MM.1S (cell line): Measurements from ENCODE around the gene MACROD2.

Experiments
- DNase-seq: peaks from one replicate; pipeline ENCODE4 v3.0.0-alpha.2; 2015
- H2AFZ ChIP-seq: fragments of 300-600 bp; sonication (generic); 2 replicates; pipeline ENCODE4 v1.6.0; 2016; ENCODE audit warnings: antibody characterized with exemption, low read length
- H3F3A ChIP-seq: fragments of 300-600 bp; sonication (generic); 2 replicates; pipeline ENCODE4 v1.6.1; 2016; ENCODE audit warnings: mild to moderate bottlenecking, antibody characterized with exemption, low read length, moderate library complexity, mixed read lengths; ENCODE audit not compliant: insufficient read depth
- H3K27ac ChIP-seq: fragments of 300-600 bp; sonication (generic); 2 replicates; pipeline ENCODE4 v1.5.1; 2016; ENCODE audit warnings: mild to moderate bottlenecking, low read length
- H3K27me3 ChIP-seq: fragments of 300-600 bp; sonication (generic); replicated peaks from 2 replicates; pipeline ENCODE4 v1.6.0; 2016; ENCODE audit warnings: low read length; ENCODE audit not compliant: insufficient read depth
- H3K36me3 ChIP-seq: fragments of 300-600 bp; sonication (generic); replicated peaks from 2 replicates; pipeline ENCODE4 v1.6.1; 2016; ENCODE audit warnings: mild to moderate bottlenecking, low read length, mixed read lengths; ENCODE audit not compliant: insufficient read depth
- H3K4me1 ChIP-seq: fragments of 300-600 bp; sonication (generic); 2 replicates; pipeline ENCODE4 v1.6.1; 2016; ENCODE audit warnings: low read length, mixed read lengths
- H3K4me2 ChIP-seq: fragments of 300-600 bp; sonication (generic); 2 replicates; pipeline ENCODE4 v1.6.0; 2016; ENCODE audit warnings: low read depth, low read length
- H3K4me3 ChIP-seq: fragments of 300-600 bp; sonication (generic); 2 replicates; pipeline ENCODE4 v1.5.1; 2016; ENCODE audit warnings: low read length, mixed read lengths
- H3K79me2 ChIP-seq: fragments of 300-600 bp; sonication (generic); 2 replicates; pipeline ENCODE4 v1.6.1; 2016; ENCODE audit warnings: mixed run types, low read length, mixed read lengths
- H3K9ac ChIP-seq: fragments of 300-600 bp; sonication (generic); 2 replicates; pipeline ENCODE4 v1.6.1; 2016; ENCODE audit warnings: low read length, mixed read lengths
- H3K9me2 ChIP-seq: fragments of 300-600 bp; sonication (generic); replicated peaks from 2 replicates; pipeline ENCODE4 v1.6.1; 2016; ENCODE audit warnings: mild to moderate bottlenecking, low read length, mixed read lengths; ENCODE audit not compliant: insufficient read depth
- H3K9me3 ChIP-seq: fragments of 300-600 bp; sonication (generic); replicated peaks from 2 replicates; pipeline ENCODE4 v1.6.1; 2016; ENCODE audit warnings: mild to moderate bottlenecking, low read length, mixed read lengths; ENCODE audit not compliant: insufficient read depth
- H4K20me1 ChIP-seq: fragments of 300-600 bp; sonication (generic); 2 replicates; pipeline ENCODE4 v1.6.1; 2016; ENCODE audit warnings: mild to moderate bottlenecking, low read length, moderate library complexity, mixed read lengths; ENCODE audit not compliant: insufficient read depth
- EZH2 ChIP-seq: fragments of 300-600 bp; sonication (generic); optimal IDR thresholded peaks from 2 replicates; pipeline ENCODE3; 2017; ENCODE audit warnings: low read depth, mild to moderate bottlenecking, antibody characterized with exemption, low read length, mixed read lengths
- EZH2phosphoT487 ChIP-seq: fragments of 300-600 bp; sonication (generic); IDR thresholded peaks from 2 replicates; pipeline ENCODE4 v1.6.1; 2018; ENCODE audit warnings: antibody characterized with exemption, low read length
- TF ChIP-seq, protein P1 (sequence below): fragments of 300-600 bp; sonication (generic); IDR thresholded peaks from 2 replicates; pipeline ENCODE4 v1.5.1; 2016; ENCODE audit warnings: antibody characterized with exemption, low read length, mixed read lengths

Gene MACROD2

DNA sequence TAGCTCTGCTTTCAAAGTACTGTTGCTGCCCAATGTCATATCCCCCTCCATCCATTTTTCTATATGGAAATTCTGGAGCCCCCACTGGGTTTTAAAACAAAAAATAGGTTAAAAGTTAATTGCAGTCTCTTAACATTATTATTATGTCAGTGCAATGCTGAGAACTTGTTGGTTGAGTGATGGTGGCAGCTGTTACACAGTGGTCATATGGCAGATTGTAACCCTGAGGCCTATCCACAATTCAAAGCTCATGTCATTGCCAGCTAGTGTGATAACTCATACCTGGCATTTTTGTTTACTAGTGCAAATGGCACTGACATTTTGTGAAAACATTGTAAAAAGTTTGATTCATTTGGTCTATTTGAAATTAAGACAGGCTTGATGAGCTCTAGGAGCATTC lies 647.8 kb downstream of the MACROD2 start:
- TF ChIP-seq EZH2 = no peak
- TF ChIP-seq EZH2phosphoT487 = no peak
- TF ChIP-seq, protein P1, sequence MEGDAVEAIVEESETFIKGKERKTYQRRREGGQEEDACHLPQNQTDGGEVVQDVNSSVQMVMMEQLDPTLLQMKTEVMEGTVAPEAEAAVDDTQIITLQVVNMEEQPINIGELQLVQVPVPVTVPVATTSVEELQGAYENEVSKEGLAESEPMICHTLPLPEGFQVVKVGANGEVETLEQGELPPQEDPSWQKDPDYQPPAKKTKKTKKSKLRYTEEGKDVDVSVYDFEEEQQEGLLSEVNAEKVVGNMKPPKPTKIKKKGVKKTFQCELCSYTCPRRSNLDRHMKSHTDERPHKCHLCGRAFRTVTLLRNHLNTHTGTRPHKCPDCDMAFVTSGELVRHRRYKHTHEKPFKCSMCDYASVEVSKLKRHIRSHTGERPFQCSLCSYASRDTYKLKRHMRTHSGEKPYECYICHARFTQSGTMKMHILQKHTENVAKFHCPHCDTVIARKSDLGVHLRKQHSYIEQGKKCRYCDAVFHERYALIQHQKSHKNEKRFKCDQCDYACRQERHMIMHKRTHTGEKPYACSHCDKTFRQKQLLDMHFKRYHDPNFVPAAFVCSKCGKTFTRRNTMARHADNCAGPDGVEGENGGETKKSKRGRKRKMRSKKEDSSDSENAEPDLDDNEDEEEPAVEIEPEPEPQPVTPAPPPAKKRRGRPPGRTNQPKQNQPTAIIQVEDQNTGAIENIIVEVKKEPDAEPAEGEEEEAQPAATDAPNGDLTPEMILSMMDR = no peak
- Histone ChIP-seq H3K27me3 (no peaks in the 10 kb centered on the region), H3K9me2 (no peaks in the 10 kb centered on the region), H3F3A (no peaks in the 10 kb centered on the region), H3K27ac (no peak overlapping the region), H3K9ac (no peak overlapping the region), H3K36me3 (no peaks in the 10 kb centered on the region), H3K9me3 (no peaks in the 10 kb centered on the region), H3K4me3 (no peak overlapping the region), H3K4me2 (no peak overlapping the region), H3K79me2 (no peaks in the 10 kb centered on the region), H3K4me1 (peaks cover 4% of the 10 kb centered on the region; the same call in 1 of the 2 replicates), H2AFZ (no peak overlapping the region), H4K20me1 (no peaks in the 10 kb centered on the region)
- no peak for DNase-seq

DNA sequence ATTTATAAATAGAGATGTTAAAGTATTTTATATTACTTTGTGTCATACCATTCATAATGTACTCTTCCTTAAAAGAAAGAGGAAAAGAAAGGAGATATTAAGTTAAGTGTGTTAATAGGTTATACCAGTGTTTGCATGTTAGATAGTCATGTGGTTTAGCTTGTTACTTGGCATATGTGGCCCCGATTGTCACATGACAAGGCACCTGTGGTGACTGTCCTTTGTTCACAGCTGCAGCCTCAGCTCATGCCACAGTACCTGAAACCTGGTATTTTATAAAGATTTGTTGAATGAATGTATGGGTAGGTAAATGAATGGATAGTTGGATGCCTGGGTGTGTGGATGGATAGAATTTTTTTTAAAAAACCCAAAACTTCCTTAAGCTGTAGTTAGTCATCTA lies 648.2 kb downstream of the MACROD2 start:
- peak; percentile 53 for DNase-seq
- TF ChIP-seq, protein P1 = no peak
- no peak for TF ChIP-seq EZH2phosphoT487
- Histone ChIP-seq H3K9ac (no peak overlapping the region), H2AFZ (no peak overlapping the region), H3F3A (no peaks in the 10 kb centered on the region), H4K20me1 (no peaks in the 10 kb centered on the region), H3K9me3 (no peaks in the 10 kb centered on the region), H3K4me1 (peaks cover 4% of the 10 kb centered on the region; the same call in 1 of the 2 replicates), H3K4me2 (no peak overlapping the region), H3K27ac (no peak overlapping the region), H3K36me3 (no peaks in the 10 kb centered on the region), H3K4me3 (no peak overlapping the region), H3K9me2 (no peaks in the 10 kb centered on the region), H3K79me2 (no peaks in the 10 kb centered on the region), H3K27me3 (no peaks in the 10 kb centered on the region)

DNA sequence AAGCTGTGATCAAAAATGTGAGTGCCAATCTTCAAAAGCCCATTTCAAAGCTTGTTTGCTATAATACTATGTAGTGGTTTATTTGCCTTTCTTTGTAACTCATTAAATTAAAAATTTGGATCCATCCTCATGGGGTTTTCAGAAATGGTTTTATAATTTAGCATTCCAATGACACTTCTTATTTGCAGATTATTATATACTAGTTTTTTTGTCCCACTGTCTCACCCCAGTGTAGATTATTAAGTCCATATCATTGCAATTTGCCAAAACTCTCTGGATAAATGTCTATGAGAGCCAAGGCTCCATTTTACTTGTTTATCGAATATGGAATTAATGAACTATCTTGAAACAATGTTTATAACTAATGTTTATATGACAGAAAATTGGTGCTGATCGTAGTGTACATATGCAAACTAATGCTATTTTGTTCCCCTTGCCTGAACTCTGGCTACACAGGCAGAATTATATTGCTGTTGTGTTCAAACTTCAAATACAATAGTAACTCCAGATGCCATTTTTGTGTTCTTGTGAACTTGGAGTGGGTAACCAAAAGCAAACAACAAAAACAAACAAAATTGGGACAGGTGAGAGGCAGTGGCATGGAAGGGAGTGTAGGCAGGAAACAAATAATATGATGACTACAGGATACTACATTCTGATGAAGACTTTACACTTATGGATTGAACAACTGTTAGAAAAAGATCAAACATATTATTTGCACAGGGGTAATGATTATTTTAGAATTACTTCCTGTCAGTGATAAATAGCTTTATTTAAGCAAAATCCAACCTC lies 649.2 kb downstream of the MACROD2 start:
- H3K36me3 ChIP-seq = no peaks in the 10 kb centered on the region
- no peak overlapping the region for H3K27ac ChIP-seq
- no peak overlapping the region for H2AFZ ChIP-seq
- H3K4me2 ChIP-seq = no peak overlapping the region
- no peak overlapping the region for H3K4me3 ChIP-seq
- H3K9ac ChIP-seq = no peak overlapping the region
- H3K27me3 ChIP-seq = no peaks in the 10 kb centered on the region
- H3K9me3 ChIP-seq = no peaks in the 10 kb centered on the region
- H3K79me2 ChIP-seq = no peaks in the 10 kb centered on the region
- no peak for DNase-seq
- peaks cover 4% of the 10 kb centered on the region; the same call in 1 of the 2 replicates for H3K4me1 ChIP-seq
- no peaks in the 10 kb centered on the region for H3F3A ChIP-seq
- TF ChIP-seq EZH2 = no peak
- TF ChIP-seq EZH2phosphoT487 = no peak
- TF ChIP-seq, protein P1 = no peak
- H4K20me1 ChIP-seq = no peaks in the 10 kb centered on the region
- no peaks in the 10 kb centered on the region for H3K9me2 ChIP-seq
